Karpas-422 (cell line): ENCODE results near the gene TMEM203. TPM values are rescaled to one million over a fixed set of nuclear protein-coding genes. Genes with fewer than 3 reads are reported as not detected.
A peak's percentile ranks its signal among the peaks of the same experiment; 100 is the strongest.

Experiments
- DNase-seq: peaks from one replicate; pipeline ENCODE4 v3.0.0-alpha.2; 2015
- H2AFZ ChIP-seq: fragments of 200-600 bp; sonication (generic); 2 replicates; pipeline ENCODE4 v1.6.1; 2014; ENCODE audit warnings: antibody characterized with exemption, low read length, mixed read lengths
- H3K27ac ChIP-seq: fragments of 200-600 bp; sonication (generic); 2 replicates; pipeline ENCODE4 v1.5.1; 2014; ENCODE audit warnings: mild to moderate bottlenecking, low read length, moderate library complexity
- H3K27me3 ChIP-seq: fragments of 200-600 bp; sonication (generic); 2 replicates; pipeline ENCODE4 v1.6.1; 2014; ENCODE audit warnings: low read length, mixed read lengths
- H3K36me3 ChIP-seq: fragments of 200-600 bp; sonication (generic); 2 replicates; pipeline ENCODE4 v1.6.1; 2014; ENCODE audit warnings: low read length, mixed read lengths; ENCODE audit not compliant: insufficient read depth
- H3K4me1 ChIP-seq: fragments of 200-600 bp; sonication (generic); 2 replicates; pipeline ENCODE4 v1.6.1; 2014; ENCODE audit warnings: mild to moderate bottlenecking, low read length, mixed read lengths
- H3K4me2 ChIP-seq: fragments of 200-600 bp; sonication (generic); 2 replicates; pipeline ENCODE4 v1.6.1; 2014; ENCODE audit warnings: low read length, low read depth, mild to moderate bottlenecking; ENCODE audit not compliant: poor library complexity, severe bottlenecking
- H3K4me3 ChIP-seq: fragments of 200-600 bp; sonication (generic); 2 replicates; pipeline ENCODE4 v1.5.1; 2014; ENCODE audit warnings: mild to moderate bottlenecking, antibody characterized with exemption, low read length, mixed read lengths
- H3K79me2 ChIP-seq: fragments of 200-600 bp; sonication (generic); 2 replicates; pipeline ENCODE4 v1.6.1; 2014; ENCODE audit warnings: mild to moderate bottlenecking, low read length, mixed read lengths
- H3K9ac ChIP-seq: fragments of 200-600 bp; sonication (generic); 2 replicates; pipeline ENCODE4 v1.6.0; 2014; ENCODE audit warnings: low read length
- H3K9me2 ChIP-seq: fragments of 200-600 bp; sonication (generic), shearing (Covaris generic); replicated peaks from 2 replicates; pipeline ENCODE4 v1.6.0; 2014; ENCODE audit warnings: mild to moderate bottlenecking, low read length, moderate library complexity; ENCODE audit not compliant: insufficient read depth
- H3K9me3 ChIP-seq: fragments of 300-700, 200-600 bp; sonication (generic); 2 replicates; pipeline ENCODE4 v1.6.1; 2014; ENCODE audit warnings: low read length, mixed read lengths
- H4K20me1 ChIP-seq: fragments of 200-600 bp; sonication (generic); 2 replicates; pipeline ENCODE4 v1.6.1; 2014; ENCODE audit warnings: mild to moderate bottlenecking, antibody characterized with exemption, low read length, low read depth; ENCODE audit not compliant: insufficient read depth
- total RNA-seq: library from RNA; depleted of rRNA; stranded (reverse); fragments of >200 nt; shearing (Covaris generic); gene quantifications from 2 replicates; pipeline ENCODE4 v1.2.3, GENCODE V29; 2014; ENCODE audit warnings: low replicate concordance

The TMEM203 gene
- total RNA-seq, 1 experiment from 2014 or later: 30.6 TPM

- peak; percentile 60 for DNase-seq
- H3K4me1 ChIP-seq: peaks cover 32% of the 10 kb centered on the region
- no peaks in the 10 kb centered on the region for H3K9me2 ChIP-seq
- H3K79me2 ChIP-seq: peaks cover 41% of the 10 kb centered on the region
- no peaks in the 10 kb centered on the region for H3K9me3 ChIP-seq
- no peaks in the 10 kb centered on the region for H3K36me3 ChIP-seq
- no peak overlapping the region for H3K27ac ChIP-seq
- no peaks in the 10 kb centered on the region for H3K27me3 ChIP-seq
- H3K4me3 ChIP-seq: peak overlapping the region; percentile 87
- peaks cover 24% of the 10 kb centered on the region for H4K20me1 ChIP-seq
- peak overlapping the region; percentile 77 for H3K4me2 ChIP-seq
- H3K9ac ChIP-seq: peak overlapping the region; percentile 86
- H2AFZ ChIP-seq: no peak overlapping the region
These were observed 15.1 kb downstream of the TMEM203 start for GRCh38 chr9:137190315-137190856.

- peaks cover 34% of the 10 kb centered on the region for H3K79me2 ChIP-seq
- no peaks in the 10 kb centered on the region for H3K36me3 ChIP-seq
- H3K27ac ChIP-seq: peak overlapping the region; percentile 75
- H3K27me3 ChIP-seq: no peaks in the 10 kb centered on the region
- peaks cover 22% of the 10 kb centered on the region for H4K20me1 ChIP-seq
- no peak for DNase-seq
- no peaks in the 10 kb centered on the region for H3K9me2 ChIP-seq
- H3K4me3 ChIP-seq: peak overlapping the region; percentile 87
- peak overlapping the region; percentile 77 for H3K4me2 ChIP-seq
- no peaks in the 10 kb centered on the region for H3K9me3 ChIP-seq
- H3K4me1 ChIP-seq: peaks cover 32% of the 10 kb centered on the region
- H3K9ac ChIP-seq: peak overlapping the region; percentile 86
- H2AFZ ChIP-seq: no peak overlapping the region
These were observed 15.9 kb downstream of the TMEM203 start for GRCh38 chr9:137189297-137190295.

GRCh38 chr9:137188490-137189296, 16.8 kb downstream of the TMEM203 start, which contains the start of the genes ANAPC2 and SSNA1:
ANAPC2 (minus strand) TSS chr9:137188560; CDS start chr9:137188532, 28 bp downstream.
SSNA1 (plus strand) TSS chr9:137188676; CDS start chr9:137188727, 51 bp downstream.
- H3K79me2 ChIP-seq: peaks cover 33% of the 10 kb centered on the region
- DNase-seq: peak; percentile 98
- H3K9ac ChIP-seq: peak within 1 kb of the TSS; percentile 86
- peaks cover 22% of the 10 kb centered on the region for H4K20me1 ChIP-seq
- peak within 1 kb of the TSS; percentile 77 for H3K4me2 ChIP-seq
- H3K9me3 ChIP-seq: no peaks in the 10 kb centered on the region
- no peaks in the 10 kb centered on the region for H3K9me2 ChIP-seq
- peaks cover 32% of the 10 kb centered on the region for H3K4me1 ChIP-seq
- no peaks in the 10 kb centered on the region for H3K27me3 ChIP-seq
- peak within 1 kb of the TSS; percentile 75 for H3K27ac ChIP-seq
- no peaks in the 10 kb centered on the region for H3K36me3 ChIP-seq
- H3K4me3 ChIP-seq: peak within 1 kb of the TSS; percentile 87
- H2AFZ ChIP-seq: no peak within 1 kb of the TSS

GRCh38 chr9:137188086-137188489, 17.4 kb downstream of the TMEM203 start:
- no peaks in the 10 kb centered on the region for H3K9me3 ChIP-seq
- H3K4me1 ChIP-seq: peaks cover 32% of the 10 kb centered on the region
- H3K27me3 ChIP-seq: no peaks in the 10 kb centered on the region
- H3K4me2 ChIP-seq: peak overlapping the region; percentile 77
- H2AFZ ChIP-seq: no peak overlapping the region
- H3K79me2 ChIP-seq: peaks cover 33% of the 10 kb centered on the region
- H3K36me3 ChIP-seq: no peaks in the 10 kb centered on the region
- peak; percentile 40 for DNase-seq
- no peak overlapping the region for H3K27ac ChIP-seq
- no peaks in the 10 kb centered on the region for H3K9me2 ChIP-seq
- H4K20me1 ChIP-seq: peaks cover 22% of the 10 kb centered on the region
- H3K9ac ChIP-seq: peak overlapping the region; percentile 86
- peak overlapping the region; percentile 87 for H3K4me3 ChIP-seq

- H3K9me2 ChIP-seq: no peaks in the 10 kb centered on the region
- no peaks in the 10 kb centered on the region for H3K36me3 ChIP-seq
- H2AFZ ChIP-seq: no peak overlapping the region
- peak overlapping the region; percentile 87 for H3K4me3 ChIP-seq
- H3K9ac ChIP-seq: peak overlapping the region; percentile 86
- peak overlapping the region; percentile 77 for H3K4me2 ChIP-seq
- peaks cover 32% of the 10 kb centered on the region for H3K4me1 ChIP-seq
- peaks cover 22% of the 10 kb centered on the region for H4K20me1 ChIP-seq
- H3K27me3 ChIP-seq: no peaks in the 10 kb centered on the region
- H3K27ac ChIP-seq: no peak overlapping the region
- DNase-seq: no peak
- peaks cover 33% of the 10 kb centered on the region for H3K79me2 ChIP-seq
- no peaks in the 10 kb centered on the region for H3K9me3 ChIP-seq
These were observed 18.1 kb downstream of the TMEM203 start for GRCh38 chr9:137187386-137187785.

- H2AFZ ChIP-seq: no peak overlapping the region
- H3K27ac ChIP-seq: no peak overlapping the region
- H3K4me1 ChIP-seq: peaks cover 32% of the 10 kb centered on the region
- H3K9me2 ChIP-seq: no peaks in the 10 kb centered on the region
- H3K27me3 ChIP-seq: no peaks in the 10 kb centered on the region
- peaks cover 22% of the 10 kb centered on the region for H4K20me1 ChIP-seq
- H3K9ac ChIP-seq: no peak overlapping the region
- no peaks in the 10 kb centered on the region for H3K9me3 ChIP-seq
- no peak overlapping the region for H3K4me3 ChIP-seq
- DNase-seq: no peak
- peak overlapping the region; percentile 77 for H3K4me2 ChIP-seq
- peaks cover 33% of the 10 kb centered on the region for H3K79me2 ChIP-seq
- H3K36me3 ChIP-seq: no peaks in the 10 kb centered on the region
These were observed 19.1 kb downstream of the TMEM203 start for GRCh38 chr9:137186385-137186784.

- no peak overlapping the region for H3K4me3 ChIP-seq
- no peaks in the 10 kb centered on the region for H3K9me3 ChIP-seq
- no peaks in the 10 kb centered on the region for H3K36me3 ChIP-seq
- no peak overlapping the region for H3K27ac ChIP-seq
- DNase-seq: no peak
- no peaks in the 10 kb centered on the region for H3K9me2 ChIP-seq
- no peaks in the 10 kb centered on the region for H3K27me3 ChIP-seq
- H3K9ac ChIP-seq: no peak overlapping the region
- H4K20me1 ChIP-seq: peaks cover 22% of the 10 kb centered on the region
- peaks cover 29% of the 10 kb centered on the region for H3K4me1 ChIP-seq
- no peak overlapping the region for H3K4me2 ChIP-seq
- no peak overlapping the region for H2AFZ ChIP-seq
- H3K79me2 ChIP-seq: peaks cover 33% of the 10 kb centered on the region
These were observed 19.5 kb downstream of the TMEM203 start for GRCh38 chr9:137185921-137186320.
